Pons (tissue), 1 donor: ENCODE results near the gene SLC25A12.
A peak's percentile ranks its signal among the peaks of the same experiment; 100 is the strongest.
"Not testable (repeated sequence)": the region's sequence is repeated elsewhere in the genome, so short reads cannot be mapped to it uniquely, and the experiment has no call there.

Experiments
- DNase-seq: peaks from one replicate; pipeline ENCODE4 v3.0.0-alpha.2; 2016; ENCODE audit warnings: low spot score

The SLC25A12 gene

GRCh38 chr2:171788316-171788993, 105.6 kb downstream of the SLC25A12 start:
- no peak for DNase-seq

GRCh38 chr2:171787333-171788072, 106.5 kb downstream of the SLC25A12 start:
- no peak for DNase-seq

GRCh38 chr2:171785450-171785849, 108.6 kb downstream of the SLC25A12 start:
- DNase-seq, result no peak

GRCh38 chr2:171778515-171778914, 115.5 kb downstream of the SLC25A12 start:
- DNase-seq, result no peak

- not testable (repeated sequence) for DNase-seq
Measured at GRCh38 chr2:171774581-171774980, 119.5 kb downstream of the SLC25A12 start.

- no peak for DNase-seq
Measured at GRCh38 chr2:171772373-171772772, 121.7 kb downstream of the SLC25A12 start.

GRCh38 chr2:171771463-171771862, 122.6 kb downstream of the SLC25A12 start:
- DNase-seq, result no peak

- DNase-seq, result peak; percentile 49
Measured at GRCh38 chr2:171763602-171764001, 130.4 kb downstream of the SLC25A12 start.

- DNase-seq, result peak; percentile 25
Measured at GRCh38 chr2:171762879-171763573, 131.0 kb downstream of the SLC25A12 start.

GRCh38 chr2:171761176-171761575, 132.9 kb downstream of the SLC25A12 start:
- not testable (repeated sequence) for DNase-seq

GRCh38 chr2:171758762-171759161, 135.3 kb downstream of the SLC25A12 start:
- not testable (repeated sequence) for DNase-seq

- DNase-seq, result no peak
Measured at GRCh38 chr2:171754254-171754939, 139.6 kb downstream of the SLC25A12 start.

- DNase-seq, result peak; percentile 68
Measured at GRCh38 chr2:171747371-171747770, 146.7 kb downstream of the SLC25A12 start.

GRCh38 chr2:171745806-171746205, 148.2 kb downstream of the SLC25A12 start:
- DNase-seq, result no peak

- DNase-seq, result no peak
Measured at GRCh38 chr2:171745141-171745540, 148.9 kb downstream of the SLC25A12 start.

- no peak for DNase-seq
Measured at GRCh38 chr2:171742760-171743159, 151.3 kb downstream of the SLC25A12 start.

GRCh38 chr2:171741189-171741588, 152.9 kb downstream of the SLC25A12 start:
- no peak for DNase-seq

GRCh38 chr2:171735991-171736710, 157.9 kb downstream of the SLC25A12 start:
- DNase-seq, result no peak
